Endothelial cell of umbilical vein (primary cell): ENCODE results near the gene LRG1.
"Not testable (repeated sequence)": the region's sequence is repeated elsewhere in the genome, so short reads cannot be mapped to it uniquely, and the experiment has no call there.

Source experiments
- EZH2 ChIP-seq: IDR thresholded peaks from 2 replicates; pipeline ENCODE4 v1.6.1; 2012; ENCODE audit warnings: borderline replicate concordance, low read depth, mild to moderate bottlenecking, moderate library complexity, low read length, inconsistent platforms; ENCODE audit not compliant: severe bottlenecking
- GATA2 ChIP-seq: IDR thresholded peaks from 2 replicates; pipeline ENCODE4 v1.7.0; 2011; ENCODE audit warnings: low read depth, mild to moderate bottlenecking, moderate library complexity, mixed read lengths, low read length; ENCODE audit not compliant: insufficient read length, insufficient read depth
- POLR2A ChIP-seq: IDR thresholded peaks from 2 replicates; pipeline ENCODE4 v1.6.1; 2012; ENCODE audit warnings: low read depth, mild to moderate bottlenecking, control low read depth, low read length
- POLR2AphosphoS5 ChIP-seq: IDR thresholded peaks from 2 replicates; pipeline ENCODE4 v1.6.1; 2012; ENCODE audit warnings: low read depth, mild to moderate bottlenecking, control low read depth, low read length, moderate library complexity; ENCODE audit not compliant: insufficient read depth
- TF ChIP-seq, protein P1 (sequence below): IDR thresholded peaks from 2 replicates; pipeline ENCODE4 v1.6.1; 2011; ENCODE audit not compliant: insufficient read depth, insufficient read length
- TF ChIP-seq, protein P2 (sequence below), 2 donors: IDR thresholded peaks; 1 replicate in 1 of 2; 2 replicates in 1 of 2; pipeline ENCODE4 v1.5.1; 2011; ENCODE audit warnings: low read length in 2 of 2, mild to moderate bottlenecking in 2 of 2, moderate library complexity in 2 of 2, control low read depth in 1 of 2, inconsistent platforms in 1 of 2, low read depth in 1 of 2; ENCODE audit not compliant: insufficient read depth in 1 of 2; ENCODE audit errors: extremely low read depth in 1 of 2

DNA sequence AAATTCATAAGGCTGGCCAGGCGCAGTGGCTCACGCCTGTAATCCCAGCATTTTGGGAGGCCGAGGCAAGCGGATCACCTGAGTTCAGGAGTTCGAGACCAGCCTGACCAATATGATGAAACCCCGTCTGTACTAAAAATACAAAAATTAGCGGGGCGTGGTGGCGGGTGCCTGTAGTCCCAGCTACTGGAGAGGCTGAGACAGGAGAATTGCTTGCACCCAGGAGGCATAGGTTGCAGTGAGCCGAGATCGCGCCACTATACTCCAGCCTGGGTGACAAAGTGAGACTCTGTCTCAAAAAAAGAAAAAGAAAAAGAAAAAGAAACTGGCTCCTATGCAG lies 1.9 kb upstream of the LRG1 start:
- TF ChIP-seq, protein P1, sequence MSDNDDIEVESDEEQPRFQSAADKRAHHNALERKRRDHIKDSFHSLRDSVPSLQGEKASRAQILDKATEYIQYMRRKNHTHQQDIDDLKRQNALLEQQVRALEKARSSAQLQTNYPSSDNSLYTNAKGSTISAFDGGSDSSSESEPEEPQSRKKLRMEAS: not testable (repeated sequence)
- TF ChIP-seq, protein P2, sequence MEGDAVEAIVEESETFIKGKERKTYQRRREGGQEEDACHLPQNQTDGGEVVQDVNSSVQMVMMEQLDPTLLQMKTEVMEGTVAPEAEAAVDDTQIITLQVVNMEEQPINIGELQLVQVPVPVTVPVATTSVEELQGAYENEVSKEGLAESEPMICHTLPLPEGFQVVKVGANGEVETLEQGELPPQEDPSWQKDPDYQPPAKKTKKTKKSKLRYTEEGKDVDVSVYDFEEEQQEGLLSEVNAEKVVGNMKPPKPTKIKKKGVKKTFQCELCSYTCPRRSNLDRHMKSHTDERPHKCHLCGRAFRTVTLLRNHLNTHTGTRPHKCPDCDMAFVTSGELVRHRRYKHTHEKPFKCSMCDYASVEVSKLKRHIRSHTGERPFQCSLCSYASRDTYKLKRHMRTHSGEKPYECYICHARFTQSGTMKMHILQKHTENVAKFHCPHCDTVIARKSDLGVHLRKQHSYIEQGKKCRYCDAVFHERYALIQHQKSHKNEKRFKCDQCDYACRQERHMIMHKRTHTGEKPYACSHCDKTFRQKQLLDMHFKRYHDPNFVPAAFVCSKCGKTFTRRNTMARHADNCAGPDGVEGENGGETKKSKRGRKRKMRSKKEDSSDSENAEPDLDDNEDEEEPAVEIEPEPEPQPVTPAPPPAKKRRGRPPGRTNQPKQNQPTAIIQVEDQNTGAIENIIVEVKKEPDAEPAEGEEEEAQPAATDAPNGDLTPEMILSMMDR (IDR thresholded peaks at IDR 0.05; ENCODE audit: extremely low read depth in 1 of 2, insufficient read depth in 1 of 2, low read depth in 1 of 2, low read length in 2 of 2): not testable (repeated sequence)
- TF ChIP-seq GATA2, POLR2AphosphoS5, EZH2, POLR2A: not testable (repeated sequence)
